GM23248 (cell line): ENCODE data around the gene IGSF21.

Experiments
- EZH2 ChIP-seq: fragments of 200-600 bp; sonication (generic); IDR thresholded peaks from 2 replicates; pipeline ENCODE4 v1.6.1; 2018; ENCODE audit warnings: antibody characterized with exemption, mild to moderate bottlenecking; ENCODE audit not compliant: insufficient read depth, poor library complexity, severe bottlenecking
- EZH2phosphoT487 ChIP-seq: fragments of 200-600 bp; sonication (generic); IDR thresholded peaks from 2 replicates; pipeline ENCODE4 v1.6.1; 2018; ENCODE audit warnings: antibody characterized with exemption, moderate library complexity, mild to moderate bottlenecking, low read depth; ENCODE audit not compliant: insufficient read depth

GRCh38 chr1:18411321-18411720, 303.7 kb downstream of the IGSF21 start:
- no peak for TF ChIP-seq EZH2phosphoT487
- TF ChIP-seq EZH2 = no peak
